LoVo (cell line): Measurements from ENCODE around the gene CCDC186.
A peak's percentile ranks its signal among the peaks of the same experiment; 100 is the strongest.
"Not testable (repeated sequence)": the region's sequence is repeated elsewhere in the genome, so short reads cannot be mapped to it uniquely, and the experiment has no call there.

Experiments
- DNase-seq: peaks from one replicate; pipeline ENCODE4 v3.0.0-alpha.2; 2016; ENCODE audit warnings: low spot score

The CCDC186 gene

GRCh38 chr10:114173603-114173920 lies 441 bp downstream of the CCDC186 start:
- DNase-seq = no peak

- no peak for DNase-seq
Measured at GRCh38 chr10:114172776-114173602, 1.0 kb downstream of the CCDC186 start.

GRCh38 chr10:114172216-114172615 lies 1.8 kb downstream of the CCDC186 start:
- DNase-seq = no peak

GRCh38 chr10:114168450-114169009 lies 5.5 kb downstream of the CCDC186 start:
- DNase-seq = no peak

GRCh38 chr10:114167985-114168384 lies 6.0 kb downstream of the CCDC186 start:
- DNase-seq = no peak

- no peak for DNase-seq
Measured at GRCh38 chr10:114166494-114166893, 7.5 kb downstream of the CCDC186 start.

GRCh38 chr10:114166043-114166442 lies 8.0 kb downstream of the CCDC186 start:
- DNase-seq = peak; percentile 34

- DNase-seq = no peak
Measured at GRCh38 chr10:114163062-114163461, 10.9 kb downstream of the CCDC186 start.

GRCh38 chr10:114157912-114158311 lies 16.1 kb downstream of the CCDC186 start:
- DNase-seq = no peak

- no peak for DNase-seq
Measured at GRCh38 chr10:114151892-114152291, 22.1 kb downstream of the CCDC186 start.

- DNase-seq = peak; percentile 26
Measured at GRCh38 chr10:114151486-114151885, 22.5 kb downstream of the CCDC186 start.

- DNase-seq = not testable (repeated sequence)
Measured at GRCh38 chr10:114149476-114149875, 24.5 kb downstream of the CCDC186 start.

- DNase-seq = no peak
Measured at GRCh38 chr10:114143160-114143559, 30.8 kb downstream of the CCDC186 start.

GRCh38 chr10:114142018-114142417 lies 32.0 kb downstream of the CCDC186 start:
- DNase-seq = no peak

- not testable (repeated sequence) for DNase-seq
Measured at GRCh38 chr10:114140827-114141226, 33.2 kb downstream of the CCDC186 start.

- DNase-seq = no peak
Measured at GRCh38 chr10:114140036-114140435, 34.0 kb downstream of the CCDC186 start.

- no peak for DNase-seq
Measured at GRCh38 chr10:114138581-114138980, 35.4 kb downstream of the CCDC186 start.

- DNase-seq = no peak
Measured at GRCh38 chr10:114135476-114135875, 38.5 kb downstream of the CCDC186 start.

GRCh38 chr10:114131094-114131493 lies 42.9 kb downstream of the CCDC186 start:
- no peak for DNase-seq

- no peak for DNase-seq
Measured at GRCh38 chr10:114121031-114121430, 53.0 kb downstream of the CCDC186 start.

GRCh38 chr10:114118514-114118913 lies 55.5 kb downstream of the CCDC186 start:
- DNase-seq = no peak

GRCh38 chr10:114117728-114118127 lies 56.3 kb downstream of the CCDC186 start:
- no peak for DNase-seq

GRCh38 chr10:114115661-114116445 lies 58.1 kb downstream of the CCDC186 start:
- no peak for DNase-seq
